NCI-H510A treated with DMSO at 0.1 percent for 48 hours (cell line): Measurements from ENCODE around the gene BBS9.
A peak's percentile ranks its signal among the peaks of the same experiment; 100 is the strongest.

Experiments
- DNase-seq: peaks from one replicate; lab custom pipeline; 2025; lab: John Stamatoyannopoulos, UW

The BBS9 gene

DNA sequence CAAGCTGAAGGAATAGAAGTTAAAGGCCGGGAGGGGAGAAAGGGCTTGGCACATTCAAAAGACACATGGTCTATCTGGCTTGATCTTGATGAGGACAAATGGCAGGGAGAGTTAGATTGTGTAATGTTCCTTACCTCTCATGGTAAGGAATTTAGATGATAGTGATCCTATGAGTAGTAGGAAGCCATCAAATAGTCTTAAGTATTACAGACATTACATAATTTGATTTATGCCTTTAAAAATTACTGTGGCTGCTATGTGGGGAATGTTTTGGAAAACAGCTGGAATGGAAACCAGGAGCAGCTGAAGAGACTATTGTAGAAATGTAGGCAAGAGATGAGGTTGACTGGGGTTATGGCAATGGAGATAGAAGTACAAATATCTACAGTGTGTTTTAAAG, 424.7 kb downstream of the BBS9 start:
- no peak for DNase-seq

DNA sequence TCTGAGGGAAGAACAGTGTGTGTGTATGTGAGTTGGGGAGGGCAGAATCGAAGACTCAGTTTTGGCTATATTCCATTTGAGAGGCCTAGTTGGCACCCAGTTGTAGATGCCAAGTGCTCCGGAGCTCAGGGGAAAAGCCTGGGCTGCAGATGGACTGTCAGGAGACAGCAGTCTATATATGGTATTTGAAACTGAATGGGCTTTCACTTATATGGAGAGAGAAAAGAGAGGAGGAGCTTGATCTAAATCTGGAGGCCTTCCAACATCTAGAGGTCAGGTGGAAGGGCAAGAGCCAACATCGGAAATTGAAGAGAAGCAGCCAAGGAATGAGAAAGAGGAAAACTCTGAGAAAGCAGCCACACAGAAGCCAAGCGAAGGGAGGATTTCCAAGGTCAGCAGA, 425.2 kb downstream of the BBS9 start:
- DNase-seq: no peak

DNA sequence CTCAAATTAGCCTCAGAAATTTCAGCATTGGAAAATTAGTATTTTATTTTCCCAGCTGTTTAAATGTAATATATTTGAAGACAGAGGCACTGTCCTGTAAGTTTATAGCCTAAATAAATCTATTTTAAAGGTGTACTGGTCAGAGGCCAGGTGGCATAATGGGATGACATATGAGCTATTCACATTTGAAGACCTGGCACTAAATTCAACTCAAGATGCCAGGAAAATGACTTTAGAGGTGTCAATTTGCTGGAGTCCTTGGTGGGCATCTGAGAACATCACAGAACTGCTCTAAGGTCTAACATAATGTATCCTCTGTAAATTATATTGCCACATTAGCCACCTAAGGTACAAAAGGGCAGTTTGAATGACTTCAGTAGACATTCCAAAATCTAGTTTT, 427.1 kb downstream of the BBS9 start:
- no peak for DNase-seq

- no peak for DNase-seq
These were observed 429.4 kb downstream of the BBS9 start for GRCh38 chr7:33558549-33559323.

- DNase-seq: no peak
These were observed 430.0 kb downstream of the BBS9 start for GRCh38 chr7:33559324-33559710.

DNA sequence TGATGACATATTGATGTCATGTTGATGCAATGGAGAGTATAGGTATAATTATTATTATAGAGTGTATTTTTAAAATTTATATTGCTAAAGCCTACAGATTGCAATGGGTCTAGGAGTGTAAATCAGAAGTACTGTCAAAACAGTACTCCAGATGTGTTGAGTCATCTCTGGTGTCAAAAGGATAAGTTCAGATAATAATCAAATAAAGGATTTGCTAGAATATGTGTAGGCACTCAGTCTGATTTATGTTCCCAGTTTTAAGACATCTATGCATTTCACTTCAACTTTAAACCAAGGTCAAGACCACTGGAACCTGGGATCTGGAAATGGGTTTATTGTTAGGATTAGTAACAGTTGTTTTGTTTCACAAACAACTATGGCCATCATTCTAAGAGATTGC, 433.6 kb downstream of the BBS9 start:
- no peak for DNase-seq

GRCh38 chr7:33563651-33564050, 434.3 kb downstream of the BBS9 start:
- no peak for DNase-seq

GRCh38 chr7:33578166-33578565, 448.8 kb downstream of the BBS9 start:
- no peak for DNase-seq

GRCh38 chr7:33578881-33579672, 449.7 kb downstream of the BBS9 start:
- no peak for DNase-seq

GRCh38 chr7:33579673-33579960, 450.3 kb downstream of the BBS9 start:
- no peak for DNase-seq

- DNase-seq: peak; percentile 10
These were observed 451.9 kb downstream of the BBS9 start for GRCh38 chr7:33581236-33581635.

GRCh38 chr7:33582104-33582503, 452.7 kb downstream of the BBS9 start:
- DNase-seq: no peak

- no peak for DNase-seq
These were observed 453.2 kb downstream of the BBS9 start for GRCh38 chr7:33582533-33582932.

DNA sequence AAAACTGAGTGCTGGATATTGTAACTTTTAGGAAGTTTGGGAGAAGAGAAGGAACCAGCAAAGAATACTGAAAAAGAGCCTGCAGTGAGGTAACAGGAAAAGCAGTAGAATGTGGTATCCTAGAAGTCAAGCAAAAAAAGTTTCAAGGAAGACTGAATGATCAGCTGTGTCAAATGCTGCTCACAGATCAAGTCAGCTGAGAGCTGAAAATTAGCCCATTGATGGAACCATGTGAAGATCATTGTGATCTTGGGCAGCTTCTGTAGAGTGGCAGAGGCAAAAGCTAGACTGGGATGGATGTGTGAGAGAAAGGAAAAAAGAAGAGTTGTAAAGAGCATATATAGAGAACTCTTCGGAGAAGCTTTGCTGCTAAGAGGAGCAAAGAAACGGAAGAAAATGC, 460.5 kb downstream of the BBS9 start:
- DNase-seq: no peak

DNA sequence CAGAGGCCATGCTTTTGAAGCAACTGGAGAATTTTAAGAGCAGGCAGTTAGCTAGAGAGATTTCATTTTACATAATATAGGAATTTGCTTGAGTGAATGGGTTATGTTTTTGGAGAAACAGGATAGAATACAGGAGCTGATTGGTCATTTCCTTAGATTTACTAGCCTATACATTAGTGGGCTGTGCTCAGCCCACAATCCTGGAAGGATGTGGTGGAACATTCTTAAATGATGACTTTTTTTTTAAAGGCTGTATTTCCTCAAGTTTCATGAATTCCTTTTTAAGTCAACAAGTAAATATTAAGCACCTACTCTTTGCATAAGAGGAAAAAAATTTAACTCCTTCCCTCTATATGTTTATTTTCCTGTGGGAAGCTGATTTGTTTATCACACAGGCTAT, 461.6 kb downstream of the BBS9 start:
- no peak for DNase-seq

- no peak for DNase-seq
These were observed 462.1 kb downstream of the BBS9 start for GRCh38 chr7:33591490-33591889.

- no peak for DNase-seq
These were observed 463.4 kb downstream of the BBS9 start for GRCh38 chr7:33592718-33593117.

- no peak for DNase-seq
These were observed 464.2 kb downstream of the BBS9 start for GRCh38 chr7:33593611-33594010.

GRCh38 chr7:33596686-33597085, 467.3 kb downstream of the BBS9 start:
- no peak for DNase-seq

DNA sequence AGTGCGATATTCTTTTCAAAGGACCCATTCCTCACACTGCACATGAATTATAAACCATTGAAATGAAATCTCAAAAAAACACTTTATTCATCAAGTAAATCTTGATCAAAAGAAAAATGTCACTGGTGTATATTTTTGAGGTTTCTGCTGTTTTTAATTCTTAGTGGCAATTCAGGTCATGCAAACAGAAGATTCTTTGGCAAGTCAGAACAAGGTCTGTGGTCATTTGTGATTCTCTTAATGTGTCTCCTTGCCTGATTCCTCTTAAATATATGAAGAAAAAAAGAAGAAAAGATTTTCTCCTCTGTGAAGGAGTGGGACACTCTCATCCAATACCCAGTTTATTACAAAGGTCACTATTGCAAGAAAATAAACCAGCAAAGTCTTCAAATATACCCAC, 467.8 kb downstream of the BBS9 start:
- no peak for DNase-seq

DNA sequence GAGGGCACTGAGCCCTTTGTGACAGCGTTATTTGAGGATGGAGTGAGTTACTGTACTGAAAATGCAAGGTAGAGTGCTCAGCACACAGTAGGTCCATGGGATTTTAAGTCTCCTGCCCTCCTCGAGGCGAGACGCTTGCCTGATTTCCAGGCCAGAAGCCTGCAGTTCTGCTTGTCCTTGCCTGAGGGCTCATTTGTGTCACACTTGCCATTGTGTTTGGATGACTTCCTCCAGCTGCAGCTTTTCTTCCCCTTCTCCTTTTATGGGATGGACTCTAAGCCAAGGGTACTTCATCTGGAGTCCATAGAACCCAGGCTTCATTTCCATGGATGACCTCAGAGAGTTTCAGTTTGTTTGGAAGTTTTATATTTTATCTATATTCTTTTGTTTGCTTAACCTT, 471.7 kb downstream of the BBS9 start:
- DNase-seq: peak; percentile 27

GRCh38 chr7:33601884-33602283, 472.5 kb downstream of the BBS9 start:
- peak; percentile 30 for DNase-seq

DNA sequence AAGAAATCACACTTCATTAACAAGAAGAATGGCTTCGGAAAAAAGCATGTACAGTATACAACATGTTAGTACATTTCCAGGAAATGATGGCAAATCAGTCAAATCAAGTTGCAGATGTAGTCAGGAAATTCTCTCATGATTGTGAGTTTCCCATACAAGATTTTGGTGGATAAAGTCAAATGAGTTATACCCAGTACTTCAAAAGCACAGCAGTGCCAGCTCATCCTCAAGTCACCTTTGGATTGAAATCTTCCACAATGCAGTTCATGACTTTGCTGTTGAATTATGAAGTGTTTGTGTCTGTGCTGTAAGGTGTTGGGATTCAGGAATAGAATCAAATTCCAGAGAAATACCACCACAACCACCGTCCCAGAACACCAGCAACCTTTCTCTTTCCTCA, 474.7 kb downstream of the BBS9 start:
- no peak for DNase-seq

- DNase-seq: no peak
These were observed 481.6 kb downstream of the BBS9 start for GRCh38 chr7:33610918-33611317.
